Measurements from ENCODE around the gene OPHN1.

DNA sequence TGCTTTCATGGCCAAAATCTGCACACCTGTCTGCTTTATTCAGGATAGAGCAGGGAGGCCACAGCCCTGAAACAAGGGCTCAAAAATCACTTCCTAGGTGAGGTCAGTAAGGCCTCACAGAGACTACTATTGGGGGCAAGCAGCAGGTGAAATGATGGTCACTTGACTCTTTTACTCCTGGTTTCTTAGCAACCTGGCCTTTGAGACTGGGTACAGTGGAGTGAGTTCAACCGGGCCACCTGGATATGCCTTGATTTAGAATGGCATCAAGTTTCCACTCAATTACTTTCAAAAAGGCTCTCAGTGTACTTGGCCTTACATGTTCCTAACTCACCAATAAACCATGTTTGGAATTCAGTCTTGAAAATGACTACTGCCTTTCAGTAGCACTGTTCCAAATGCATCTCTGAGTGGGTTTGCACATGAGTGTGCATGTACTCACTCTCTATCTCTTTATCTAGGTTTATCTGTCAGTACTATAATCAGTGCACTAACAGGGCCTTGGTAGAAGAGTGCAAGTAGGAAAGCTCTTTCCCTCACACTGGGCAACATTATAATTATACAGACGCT lies 388.2 kb downstream of the OPHN1 start:
- TF ChIP-seq, protein P1, sequence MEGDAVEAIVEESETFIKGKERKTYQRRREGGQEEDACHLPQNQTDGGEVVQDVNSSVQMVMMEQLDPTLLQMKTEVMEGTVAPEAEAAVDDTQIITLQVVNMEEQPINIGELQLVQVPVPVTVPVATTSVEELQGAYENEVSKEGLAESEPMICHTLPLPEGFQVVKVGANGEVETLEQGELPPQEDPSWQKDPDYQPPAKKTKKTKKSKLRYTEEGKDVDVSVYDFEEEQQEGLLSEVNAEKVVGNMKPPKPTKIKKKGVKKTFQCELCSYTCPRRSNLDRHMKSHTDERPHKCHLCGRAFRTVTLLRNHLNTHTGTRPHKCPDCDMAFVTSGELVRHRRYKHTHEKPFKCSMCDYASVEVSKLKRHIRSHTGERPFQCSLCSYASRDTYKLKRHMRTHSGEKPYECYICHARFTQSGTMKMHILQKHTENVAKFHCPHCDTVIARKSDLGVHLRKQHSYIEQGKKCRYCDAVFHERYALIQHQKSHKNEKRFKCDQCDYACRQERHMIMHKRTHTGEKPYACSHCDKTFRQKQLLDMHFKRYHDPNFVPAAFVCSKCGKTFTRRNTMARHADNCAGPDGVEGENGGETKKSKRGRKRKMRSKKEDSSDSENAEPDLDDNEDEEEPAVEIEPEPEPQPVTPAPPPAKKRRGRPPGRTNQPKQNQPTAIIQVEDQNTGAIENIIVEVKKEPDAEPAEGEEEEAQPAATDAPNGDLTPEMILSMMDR (IDR thresholded peaks at IDR 0.05; ENCODE audit: low read length), result no peak
- TF ChIP-seq EZH2phosphoT487 (IDR thresholded peaks at IDR 0.05; ENCODE audit: low read length), result no peak
- no peak for TF ChIP-seq EZH2 (optimal IDR thresholded peaks at IDR 0.05; ENCODE audit: low read depth, low read length)

Measured in MM.1S (cell line).